Testis (tissue), 2 donors: ENCODE measurements around the gene NINL.

Source experiments
- CTCF ChIP-seq, 3 experiments: fragments of 450-650 bp in 2 of 3; fragments of 200-600 bp in 1 of 3; sonication (generic) in 1 of 3; IDR thresholded peaks; one replicate each; pipeline ENCODE4 v1.5.1; 2016 to 2019; ENCODE audit warnings: antibody characterized with exemption in 3 of 3, mild to moderate bottlenecking in 2 of 3, moderate library complexity in 1 of 3
- POLR2A ChIP-seq: fragments of 450-650 bp; IDR thresholded peaks from one replicate; pipeline ENCODE4 v1.6.1; 2017; ENCODE audit warnings: antibody characterized with exemption, mild to moderate bottlenecking, moderate library complexity

- no peak for TF ChIP-seq CTCF (IDR thresholded peaks at IDR 0.05)
- no peak for TF ChIP-seq POLR2A
These were observed 15.3 kb upstream of the NINL start for GRCh38 chr20:25600632-25601031.
